Sigmoid colon (tissue), 4 donors: ENCODE results near the gene SLC39A7.

ENCODE experiments used
- CTCF ChIP-seq, 4 experiments: fragments of 450-650 bp in 3 of 4; fragments of 200-600 bp in 1 of 4; IDR thresholded peaks; one replicate each; pipeline ENCODE4 v1.5.1; 2016 to 2019; ENCODE audit warnings: antibody characterized with exemption in 4 of 4, mild to moderate bottlenecking in 3 of 4, moderate library complexity in 2 of 4
- EP300 ChIP-seq, 4 donors: sonication (generic); formaldehyde crosslinking; IDR thresholded peaks; one replicate each; pipeline ENCODE4 v1.6.1; 2017; ENCODE audit warnings: antibody characterized with exemption in 4 of 4
- POLR2A ChIP-seq, 2 donors: fragments of 450-650 bp; IDR thresholded peaks; one replicate each; pipeline ENCODE4 v1.6.1; 2016; ENCODE audit warnings: antibody characterized with exemption in 2 of 2, mild to moderate bottlenecking in 2 of 2, moderate library complexity in 2 of 2

DNA sequence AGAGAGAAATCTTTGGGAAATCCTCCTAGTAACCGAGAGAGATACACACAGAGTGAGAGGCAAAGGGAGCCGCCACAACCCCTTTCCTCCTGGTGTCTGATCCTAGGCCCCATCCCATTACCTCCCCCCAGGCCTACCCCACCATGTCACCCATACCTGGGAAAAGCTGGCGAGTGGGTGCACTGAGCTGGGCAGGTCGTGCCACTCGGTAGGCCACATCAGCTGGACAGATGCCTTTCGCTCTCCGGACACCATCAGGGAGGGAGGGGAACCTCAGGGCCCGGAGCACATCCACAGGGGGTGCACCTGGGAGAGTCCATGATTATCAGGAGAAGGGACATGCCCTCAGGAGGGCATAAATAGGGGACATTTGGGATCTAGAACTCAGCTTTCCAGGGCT, 11.5 kb upstream of the SLC39A7 start:
- no peak for TF ChIP-seq CTCF (IDR thresholded peaks at IDR 0.05)
- TF ChIP-seq EP300 (IDR thresholded peaks at IDR 0.05): no peak
- TF ChIP-seq POLR2A (IDR thresholded peaks at IDR 0.05): no peak
